ENCODE results near the gene CAMKK2.

DNA sequence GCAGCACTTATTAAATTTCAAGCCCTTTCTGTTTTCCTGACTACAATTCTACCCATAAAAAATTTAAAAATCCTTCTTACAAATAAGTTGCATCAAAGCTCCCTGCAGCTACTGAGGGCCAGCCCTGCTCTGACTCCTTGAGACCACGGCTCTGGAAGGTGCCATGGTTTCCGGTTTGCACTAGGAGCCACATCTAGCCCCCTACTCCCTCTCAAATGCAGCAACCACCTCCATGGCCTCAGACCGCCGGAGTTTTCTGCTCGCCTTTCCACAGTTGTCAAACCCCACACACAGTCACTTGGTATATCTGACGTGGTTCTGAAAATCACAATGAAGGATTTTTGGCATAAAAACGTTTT is 56.5 kb downstream of the CAMKK2 start:
- TF ChIP-seq, protein P1, sequence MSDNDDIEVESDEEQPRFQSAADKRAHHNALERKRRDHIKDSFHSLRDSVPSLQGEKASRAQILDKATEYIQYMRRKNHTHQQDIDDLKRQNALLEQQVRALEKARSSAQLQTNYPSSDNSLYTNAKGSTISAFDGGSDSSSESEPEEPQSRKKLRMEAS (IDR thresholded peaks at IDR 0.05; ENCODE audit: low read depth), result no peak
- TF ChIP-seq POLR2AphosphoS5 (IDR thresholded peaks at IDR 0.05; ENCODE audit: low read depth, low read length) (no peak), NFIC (IDR thresholded peaks at IDR 0.05; ENCODE audit: borderline replicate concordance) (no peak), EZH2phosphoT487 (IDR thresholded peaks at IDR 0.05; ENCODE audit: borderline replicate concordance, low read depth) (no peak), YY1 (IDR thresholded peaks at IDR 0.05; ENCODE audit: low read depth) (no peak), ELF1 (IDR thresholded peaks at IDR 0.05) (no peak), SIN3A (IDR thresholded peaks at IDR 0.05; ENCODE audit: borderline replicate concordance, low read depth, low read length) (no peak)
- TF ChIP-seq, protein P2, sequence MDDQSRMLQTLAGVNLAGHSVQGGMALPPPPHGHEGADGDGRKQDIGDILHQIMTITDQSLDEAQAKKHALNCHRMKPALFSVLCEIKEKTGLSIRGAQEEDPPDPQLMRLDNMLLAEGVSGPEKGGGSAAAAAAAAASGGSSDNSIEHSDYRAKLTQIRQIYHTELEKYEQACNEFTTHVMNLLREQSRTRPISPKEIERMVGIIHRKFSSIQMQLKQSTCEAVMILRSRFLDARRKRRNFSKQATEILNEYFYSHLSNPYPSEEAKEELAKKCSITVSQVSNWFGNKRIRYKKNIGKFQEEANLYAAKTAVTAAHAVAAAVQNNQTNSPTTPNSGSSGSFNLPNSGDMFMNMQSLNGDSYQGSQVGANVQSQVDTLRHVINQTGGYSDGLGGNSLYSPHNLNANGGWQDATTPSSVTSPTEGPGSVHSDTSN (IDR thresholded peaks at IDR 0.05), result no peak
- TF ChIP-seq, protein P3, sequence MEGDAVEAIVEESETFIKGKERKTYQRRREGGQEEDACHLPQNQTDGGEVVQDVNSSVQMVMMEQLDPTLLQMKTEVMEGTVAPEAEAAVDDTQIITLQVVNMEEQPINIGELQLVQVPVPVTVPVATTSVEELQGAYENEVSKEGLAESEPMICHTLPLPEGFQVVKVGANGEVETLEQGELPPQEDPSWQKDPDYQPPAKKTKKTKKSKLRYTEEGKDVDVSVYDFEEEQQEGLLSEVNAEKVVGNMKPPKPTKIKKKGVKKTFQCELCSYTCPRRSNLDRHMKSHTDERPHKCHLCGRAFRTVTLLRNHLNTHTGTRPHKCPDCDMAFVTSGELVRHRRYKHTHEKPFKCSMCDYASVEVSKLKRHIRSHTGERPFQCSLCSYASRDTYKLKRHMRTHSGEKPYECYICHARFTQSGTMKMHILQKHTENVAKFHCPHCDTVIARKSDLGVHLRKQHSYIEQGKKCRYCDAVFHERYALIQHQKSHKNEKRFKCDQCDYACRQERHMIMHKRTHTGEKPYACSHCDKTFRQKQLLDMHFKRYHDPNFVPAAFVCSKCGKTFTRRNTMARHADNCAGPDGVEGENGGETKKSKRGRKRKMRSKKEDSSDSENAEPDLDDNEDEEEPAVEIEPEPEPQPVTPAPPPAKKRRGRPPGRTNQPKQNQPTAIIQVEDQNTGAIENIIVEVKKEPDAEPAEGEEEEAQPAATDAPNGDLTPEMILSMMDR (IDR thresholded peaks at IDR 0.05), result no peak
- TF ChIP-seq, protein P4, sequence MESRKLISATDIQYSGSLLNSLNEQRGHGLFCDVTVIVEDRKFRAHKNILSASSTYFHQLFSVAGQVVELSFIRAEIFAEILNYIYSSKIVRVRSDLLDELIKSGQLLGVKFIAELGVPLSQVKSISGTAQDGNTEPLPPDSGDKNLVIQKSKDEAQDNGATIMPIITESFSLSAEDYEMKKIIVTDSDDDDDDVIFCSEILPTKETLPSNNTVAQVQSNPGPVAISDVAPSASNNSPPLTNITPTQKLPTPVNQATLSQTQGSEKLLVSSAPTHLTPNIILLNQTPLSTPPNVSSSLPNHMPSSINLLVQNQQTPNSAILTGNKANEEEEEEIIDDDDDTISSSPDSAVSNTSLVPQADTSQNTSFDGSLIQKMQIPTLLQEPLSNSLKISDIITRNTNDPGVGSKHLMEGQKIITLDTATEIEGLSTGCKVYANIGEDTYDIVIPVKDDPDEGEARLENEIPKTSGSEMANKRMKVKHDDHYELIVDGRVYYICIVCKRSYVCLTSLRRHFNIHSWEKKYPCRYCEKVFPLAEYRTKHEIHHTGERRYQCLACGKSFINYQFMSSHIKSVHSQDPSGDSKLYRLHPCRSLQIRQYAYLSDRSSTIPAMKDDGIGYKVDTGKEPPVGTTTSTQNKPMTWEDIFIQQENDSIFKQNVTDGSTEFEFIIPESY (IDR thresholded peaks at IDR 0.05; ENCODE audit: borderline replicate concordance, low read depth), result no peak
